Measurements from ENCODE around the gene DALRD3.

DALRD3 gene

GRCh38 chr3:48993834-48994233 lies 24.5 kb downstream of the DALRD3 start:
- DNase-seq (ENCODE audit: insufficient read length, low spot score) (no peak), FAIRE-seq (no peak)

DNA sequence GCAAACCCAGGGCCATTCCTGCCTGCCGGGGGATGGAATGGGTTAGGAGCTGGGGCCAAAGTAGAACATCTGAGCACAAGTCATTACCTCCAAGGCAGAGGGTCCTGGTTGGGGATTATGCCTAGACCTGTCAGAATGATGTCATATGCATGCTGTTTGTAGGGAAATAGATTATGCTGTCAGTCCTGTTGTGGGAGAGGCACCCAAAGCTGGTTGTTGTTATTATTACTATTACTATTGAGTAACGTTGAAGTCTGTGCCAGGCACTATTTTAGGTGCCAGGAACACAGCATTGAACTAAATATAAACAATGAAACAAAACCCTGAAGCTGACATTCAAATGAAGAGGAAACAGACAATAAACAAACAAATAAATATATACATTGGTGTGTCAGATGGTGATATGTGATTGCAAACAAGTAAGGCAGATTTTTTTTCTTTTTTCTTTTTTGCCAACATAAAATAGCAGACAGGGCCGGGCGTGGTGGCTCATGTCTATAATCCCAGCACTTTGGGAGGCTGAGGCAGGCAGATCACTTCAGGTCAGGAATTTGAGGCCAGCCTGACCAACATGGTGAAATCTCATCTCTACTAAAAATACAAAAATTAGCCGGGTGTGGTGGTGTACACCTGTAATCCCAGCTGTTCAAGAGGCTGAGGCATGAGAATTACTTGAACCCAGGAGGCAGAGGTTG lies 26.4 kb downstream of the DALRD3 start:
- TF ChIP-seq, protein P1, sequence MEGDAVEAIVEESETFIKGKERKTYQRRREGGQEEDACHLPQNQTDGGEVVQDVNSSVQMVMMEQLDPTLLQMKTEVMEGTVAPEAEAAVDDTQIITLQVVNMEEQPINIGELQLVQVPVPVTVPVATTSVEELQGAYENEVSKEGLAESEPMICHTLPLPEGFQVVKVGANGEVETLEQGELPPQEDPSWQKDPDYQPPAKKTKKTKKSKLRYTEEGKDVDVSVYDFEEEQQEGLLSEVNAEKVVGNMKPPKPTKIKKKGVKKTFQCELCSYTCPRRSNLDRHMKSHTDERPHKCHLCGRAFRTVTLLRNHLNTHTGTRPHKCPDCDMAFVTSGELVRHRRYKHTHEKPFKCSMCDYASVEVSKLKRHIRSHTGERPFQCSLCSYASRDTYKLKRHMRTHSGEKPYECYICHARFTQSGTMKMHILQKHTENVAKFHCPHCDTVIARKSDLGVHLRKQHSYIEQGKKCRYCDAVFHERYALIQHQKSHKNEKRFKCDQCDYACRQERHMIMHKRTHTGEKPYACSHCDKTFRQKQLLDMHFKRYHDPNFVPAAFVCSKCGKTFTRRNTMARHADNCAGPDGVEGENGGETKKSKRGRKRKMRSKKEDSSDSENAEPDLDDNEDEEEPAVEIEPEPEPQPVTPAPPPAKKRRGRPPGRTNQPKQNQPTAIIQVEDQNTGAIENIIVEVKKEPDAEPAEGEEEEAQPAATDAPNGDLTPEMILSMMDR (IDR thresholded peaks at IDR 0.05; ENCODE audit: insufficient read depth, missing control alignments) = no peak
- DNase-seq (ENCODE audit: insufficient read length, low spot score) (no peak), FAIRE-seq (no peak)

More at GRCh38 chr3:48993834-48994233, 24.5 kb downstream of the DALRD3 start:
- TF ChIP-seq, protein P1 (IDR thresholded peaks at IDR 0.05; ENCODE audit: insufficient read depth, missing control alignments) = no peak

DNA sequence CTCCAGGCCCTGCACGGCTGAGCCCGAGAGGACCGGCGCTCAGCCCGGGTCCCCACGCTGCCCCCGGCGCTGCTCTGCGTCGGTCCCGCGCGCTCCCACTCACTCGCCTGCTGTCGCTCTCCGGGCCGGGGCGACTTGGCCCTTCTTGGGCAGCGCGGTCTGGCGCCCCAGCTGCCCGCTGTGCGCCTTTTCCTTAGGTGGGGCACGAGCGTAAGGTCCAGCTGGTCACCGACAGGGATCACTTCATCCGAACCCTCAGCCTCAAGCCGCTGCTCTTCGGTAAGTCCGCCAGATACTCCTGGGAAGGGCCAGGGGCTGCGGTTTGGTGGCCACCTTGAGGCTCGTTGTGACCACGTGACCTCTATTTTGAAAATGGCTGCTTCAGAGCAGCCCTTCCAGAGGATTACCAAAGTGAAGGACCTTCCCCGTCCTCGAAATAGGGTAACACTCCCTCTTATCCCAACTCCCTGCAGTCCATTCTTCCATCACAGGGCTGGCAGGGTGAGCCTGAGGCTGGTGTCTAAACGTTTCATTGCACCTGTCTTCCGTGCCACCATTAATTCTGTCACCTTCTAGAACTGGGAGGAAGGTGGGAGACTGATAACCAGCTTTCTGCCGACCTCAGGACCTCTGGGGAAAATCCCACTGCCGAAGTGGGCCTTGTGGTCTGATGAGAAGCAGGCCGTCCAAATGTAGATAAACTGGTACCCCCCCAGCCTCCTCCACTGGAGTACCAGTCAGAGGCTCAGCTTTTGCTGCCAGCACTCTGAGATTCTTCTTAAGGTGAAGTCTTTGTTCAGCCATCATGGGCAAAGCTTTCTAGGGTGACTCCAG lies 27.5 kb downstream of the DALRD3 start:
- FAIRE-seq (no peak), DNase-seq (ENCODE audit: insufficient read length, low spot score) (peak; percentile 23)
- TF ChIP-seq, protein P1 (IDR thresholded peaks at IDR 0.05; ENCODE audit: insufficient read depth, missing control alignments) = no peak

- TF ChIP-seq, protein P1 (IDR thresholded peaks at IDR 0.05; ENCODE audit: insufficient read depth, missing control alignments) = no peak
- DNase-seq (ENCODE audit: insufficient read length, low spot score) = peak; percentile 31
- FAIRE-seq = no peak
Measured at GRCh38 chr3:48989796-48990635, 28.4 kb downstream of the DALRD3 start, which contains the start of gene P4HTM. Gene P4HTM, plus strand, starts transcription at chr3:48990241. Its CDS starts 16 bp downstream, at chr3:48990257.

GRCh38 chr3:48989126-48989795 lies 29.1 kb downstream of the DALRD3 start:
- no peak for FAIRE-seq

DNA sequence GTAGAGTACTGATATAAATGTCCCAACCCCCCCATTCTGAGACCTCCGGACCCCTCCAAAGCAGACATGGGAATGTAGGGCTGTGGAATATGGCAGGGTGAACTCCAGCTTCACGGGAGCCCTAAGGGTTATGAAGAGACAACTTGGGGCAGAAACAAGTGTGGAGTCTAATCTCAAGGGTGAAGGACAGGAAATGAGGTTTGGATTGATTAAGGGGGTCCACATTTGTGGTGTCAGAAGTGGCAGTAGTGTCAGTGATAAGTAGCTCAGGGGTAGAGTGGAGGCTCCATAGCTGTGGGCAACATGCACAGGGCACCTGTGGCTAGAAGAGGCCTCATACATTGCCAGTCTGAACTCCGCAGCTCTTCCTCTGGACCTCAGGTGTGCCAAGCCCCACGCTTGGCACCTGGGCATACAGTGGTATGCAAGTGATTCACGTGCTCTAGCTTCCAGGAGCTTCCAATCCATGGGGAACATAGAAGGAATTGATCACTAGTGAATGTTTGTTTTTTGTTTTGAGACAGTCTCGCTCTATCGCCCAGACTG lies 32.5 kb downstream of the DALRD3 start:
- FAIRE-seq (no peak), DNase-seq (ENCODE audit: insufficient read length, low spot score) (no peak)
- TF ChIP-seq, protein P1 (IDR thresholded peaks at IDR 0.05; ENCODE audit: insufficient read depth, missing control alignments) = no peak

More at GRCh38 chr3:48989126-48989795, 29.1 kb downstream of the DALRD3 start:
- TF ChIP-seq, protein P1 (IDR thresholded peaks at IDR 0.05; ENCODE audit: insufficient read depth, missing control alignments) = no peak
- no peak for DNase-seq (ENCODE audit: insufficient read length, low spot score)
